Suprapubic skin (tissue), 4 donors: ENCODE measurements around the gene TRIM41.

Experiments
- EP300 ChIP-seq: sonication (generic); formaldehyde crosslinking; IDR thresholded peaks from one replicate; pipeline ENCODE4 v1.6.1; 2017; ENCODE audit warnings: antibody characterized with exemption
- POLR2A ChIP-seq, 2 donors: fragments of 450-650 bp; IDR thresholded peaks; one replicate each; pipeline ENCODE4 v1.6.1; 2017; ENCODE audit warnings: antibody characterized with exemption in 2 of 2, mild to moderate bottlenecking in 2 of 2, moderate library complexity in 2 of 2
- POLR2AphosphoS5 ChIP-seq, 3 donors: sonication (generic); formaldehyde crosslinking; IDR thresholded peaks; one replicate each; pipeline ENCODE4 v1.6.1; 2017; ENCODE audit warnings: antibody characterized with exemption in 3 of 3
- TF ChIP-seq, protein P1 (sequence below), 2 donors: fragments of 200-600 bp in 1 of 2; fragments of 450-650 bp in 1 of 2; sonication (generic) in 1 of 2; IDR thresholded peaks; one replicate each; pipeline ENCODE4 v1.5.1; 2016 to 2019; ENCODE audit warnings: antibody characterized with exemption in 2 of 2, mild to moderate bottlenecking in 1 of 2, moderate library complexity in 1 of 2

GRCh38 chr5:181236954-181237641 is 14.0 kb downstream of the TRIM41 start:
- no peak for TF ChIP-seq EP300
- TF ChIP-seq, protein P1, sequence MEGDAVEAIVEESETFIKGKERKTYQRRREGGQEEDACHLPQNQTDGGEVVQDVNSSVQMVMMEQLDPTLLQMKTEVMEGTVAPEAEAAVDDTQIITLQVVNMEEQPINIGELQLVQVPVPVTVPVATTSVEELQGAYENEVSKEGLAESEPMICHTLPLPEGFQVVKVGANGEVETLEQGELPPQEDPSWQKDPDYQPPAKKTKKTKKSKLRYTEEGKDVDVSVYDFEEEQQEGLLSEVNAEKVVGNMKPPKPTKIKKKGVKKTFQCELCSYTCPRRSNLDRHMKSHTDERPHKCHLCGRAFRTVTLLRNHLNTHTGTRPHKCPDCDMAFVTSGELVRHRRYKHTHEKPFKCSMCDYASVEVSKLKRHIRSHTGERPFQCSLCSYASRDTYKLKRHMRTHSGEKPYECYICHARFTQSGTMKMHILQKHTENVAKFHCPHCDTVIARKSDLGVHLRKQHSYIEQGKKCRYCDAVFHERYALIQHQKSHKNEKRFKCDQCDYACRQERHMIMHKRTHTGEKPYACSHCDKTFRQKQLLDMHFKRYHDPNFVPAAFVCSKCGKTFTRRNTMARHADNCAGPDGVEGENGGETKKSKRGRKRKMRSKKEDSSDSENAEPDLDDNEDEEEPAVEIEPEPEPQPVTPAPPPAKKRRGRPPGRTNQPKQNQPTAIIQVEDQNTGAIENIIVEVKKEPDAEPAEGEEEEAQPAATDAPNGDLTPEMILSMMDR (IDR thresholded peaks at IDR 0.05) = no peak
- TF ChIP-seq POLR2A (IDR thresholded peaks at IDR 0.05) = no peak
- no peak for TF ChIP-seq POLR2AphosphoS5 (IDR thresholded peaks at IDR 0.05)
